HepG2 (cell line): ENCODE results near the gene GINS2. TPM values are rescaled to one million over a fixed set of nuclear protein-coding genes. Genes with fewer than 3 reads are reported as not detected.

Experiments
- ARNT ChIP-seq: fragments of 450-650 bp; IDR thresholded peaks from 2 replicates; pipeline ENCODE4 v1.6.1; 2017
- BRD4 ChIP-seq: sonication (generic); formaldehyde crosslinking; IDR thresholded peaks from 2 replicates; pipeline ENCODE4 v1.4.0; 2020; ENCODE audit warnings: missing genetic modification reagents
- CENPX ChIP-seq: sonication (generic); formaldehyde crosslinking; IDR thresholded peaks from 2 replicates; pipeline ENCODE4 v1.9.0; 2021; ENCODE audit warnings: mild to moderate bottlenecking, missing genetic modification reagents, moderate library complexity
- CHD4 ChIP-seq: fragments of 200-600 bp; sonication (generic); IDR thresholded peaks from 2 replicates; pipeline ENCODE4 v1.7.0; 2017; ENCODE audit warnings: mild to moderate bottlenecking, low read length, borderline replicate concordance
- CREM ChIP-seq, 2 experiments: sonication (generic) in 1 of 2; formaldehyde crosslinking in 1 of 2; IDR thresholded peaks; 2 replicates each; pipeline versions ENCODE4 v1.4.0 to v1.6.1; 2016 to 2020; ENCODE audit warnings: antibody characterized with exemption in 1 of 2, mild to moderate bottlenecking in 1 of 2, missing genetic modification reagents in 1 of 2
- DMAP1 ChIP-seq: IDR thresholded peaks from 2 replicates; pipeline ENCODE4 v1.6.1; 2016
- E2F2 ChIP-seq: sonication (generic); formaldehyde crosslinking; IDR thresholded peaks from 2 replicates; pipeline ENCODE4 v1.4.0; 2020; ENCODE audit warnings: missing genetic modification reagents, borderline replicate concordance
- EED ChIP-seq: sonication (generic); formaldehyde crosslinking; IDR thresholded peaks from 2 replicates; pipeline ENCODE4 v1.5.0; 2020; ENCODE audit warnings: mild to moderate bottlenecking, missing genetic modification reagents
- ELF1 ChIP-seq: sonication (generic); formaldehyde crosslinking; IDR thresholded peaks from 2 replicates; pipeline ENCODE4 v1.4.0; 2020; ENCODE audit warnings: missing genetic modification reagents
- HDAC6 ChIP-seq: fragments of 200-600 bp; sonication (generic); IDR thresholded peaks from 2 replicates; pipeline ENCODE4 v1.7.0; 2017; ENCODE audit warnings: mild to moderate bottlenecking, antibody characterized with exemption, low read length, low read depth
- HHEX ChIP-seq: IDR thresholded peaks from 2 replicates; pipeline ENCODE4 v1.6.1; 2016; ENCODE audit warnings: control low read depth
- JDP2 ChIP-seq: sonication (generic); formaldehyde crosslinking; IDR thresholded peaks from 2 replicates; pipeline ENCODE4 v1.8.1; 2022; ENCODE audit warnings: missing genetic modification reagents, borderline replicate concordance
- MAFF ChIP-seq: IDR thresholded peaks from 2 replicates; pipeline ENCODE4 v1.6.1; 2011; ENCODE audit warnings: low read depth, low read length, improper control_type of control experiment
- MNT ChIP-seq: fragments of 450-650 bp; IDR thresholded peaks from 2 replicates; pipeline ENCODE4 v1.6.1; 2016
- NFE2 ChIP-seq: sonication (generic); formaldehyde crosslinking; IDR thresholded peaks from 2 replicates; pipeline ENCODE4 v1.4.0; 2020; ENCODE audit warnings: missing genetic modification reagents
- PHF21A ChIP-seq: sonication (generic); formaldehyde crosslinking; IDR thresholded peaks from 2 replicates; pipeline ENCODE4 v1.5.0; 2020; ENCODE audit warnings: mild to moderate bottlenecking, missing genetic modification reagents
- RFXANK ChIP-seq: IDR thresholded peaks from 2 replicates; pipeline ENCODE4 v1.6.1; 2016
- SETDB1 ChIP-seq: sonication (generic); formaldehyde crosslinking; IDR thresholded peaks from 2 replicates; pipeline ENCODE4 v1.5.1; 2020; ENCODE audit warnings: missing genetic modification reagents, mild to moderate bottlenecking, borderline replicate concordance
- TCF12 ChIP-seq, 2 experiments: fragments of 450-650 bp in 1 of 2; sonication (generic) in 1 of 2; formaldehyde crosslinking in 1 of 2; IDR thresholded peaks; 2 replicates each; pipeline versions ENCODE4 v1.6.1 to v1.8.0; 2017 to 2022; ENCODE audit warnings: antibody characterized with exemption in 1 of 2, mild to moderate bottlenecking in 1 of 2, missing genetic modification reagents in 1 of 2, moderate library complexity in 1 of 2
- ZBTB49 ChIP-seq: sonication (generic); formaldehyde crosslinking; IDR thresholded peaks from 2 replicates; pipeline ENCODE4 v1.4.0; 2020; ENCODE audit warnings: missing genetic modification reagents, borderline replicate concordance
- ZFP90 ChIP-seq: sonication (generic); formaldehyde crosslinking; IDR thresholded peaks from 2 replicates; pipeline ENCODE4 v1.8.0; 2022; ENCODE audit warnings: missing genetic modification reagents, mild to moderate bottlenecking, inconsistent platforms, borderline replicate concordance
- ZNF331 ChIP-seq: sonication (generic); formaldehyde crosslinking; IDR thresholded peaks from 2 replicates; pipeline ENCODE4 v1.4.0; 2020; ENCODE audit warnings: missing genetic modification reagents
- ZNF549 ChIP-seq: sonication (generic); formaldehyde crosslinking; IDR thresholded peaks from 2 replicates; pipeline ENCODE4 v1.5.0; 2020; ENCODE audit warnings: missing genetic modification reagents
- polyA plus RNA-seq, 8 experiments: library from polyadenylated mRNA; depleted of rRNA in 3 of 8; stranded (reverse) in 7 of 8; unstranded in 1 of 8; fragments of >200 nt; fragmentation: Illumina TruSeq in 4 of 8; extraction: Trizol in 4 of 8; gene quantifications; 2 replicates each; pipeline versions ENCODE4 v1.2.1 to v1.2.3, GENCODE V29; 2011 to 2016; ENCODE audit warnings: low read depth in 4 of 8, missing spikeins in 1 of 8, mixed read lengths in 1 of 8; ENCODE audit not compliant: insufficient read depth in 1 of 8
- total RNA-seq, 5 experiments: library from RNA; depleted of rRNA; stranded (reverse); fragments of >200 nt; fragmentation: Illumina TruSeq; extraction: Trizol; gene quantifications; 2 replicates each; pipeline ENCODE4 v1.2.3, GENCODE V29; 2016; ENCODE audit warnings: low read depth in 1 of 5
- TF ChIP-seq, protein P1 (sequence below): sonication (generic); formaldehyde crosslinking; IDR thresholded peaks from 2 replicates; pipeline ENCODE4 v1.5.0; 2020; ENCODE audit warnings: mild to moderate bottlenecking, missing genetic modification reagents, moderate library complexity
- TF ChIP-seq, protein P2 (sequence below): sonication (generic); formaldehyde crosslinking; IDR thresholded peaks from 2 replicates; pipeline ENCODE4 v1.8.1; 2023; ENCODE audit warnings: mild to moderate bottlenecking, inconsistent platforms, moderate library complexity, missing genetic modification reagents, borderline replicate concordance

GINS2 gene
- total and polyA plus RNA-seq, 2 of the 13 experiments (the other 11 are each of a cell fraction or from before 2014, with no cell fraction given): 10.6 to 48.3 TPM

GRCh38 chr16:85718153-85718477, 29.4 kb upstream of the GINS2 start (continued):
- TF ChIP-seq BRD4 (no peak), ZNF331 (CRISPR knock-in tag) (no peak), CHD4 (no peak), CENPX (CRISPR knock-in tag) (no peak), JDP2 (CRISPR knock-in tag) (no peak), PHF21A (CRISPR knock-in tag) (0 out of 2 replicates have a peak, but pooled peaks have one; percentile 27), ZNF549 (CRISPR knock-in tag) (no peak), HHEX (no peak), ELF1 (CRISPR knock-in tag) (0 out of 2 replicates have a peak, but pooled peaks have one; percentile 29), EED (CRISPR knock-in tag) (0 out of 2 replicates have a peak, but pooled peaks have one; percentile 35), E2F2 (CRISPR knock-in tag) (no peak), CREM (IDR thresholded peaks at IDR 0.05) (no peak), CREM (CRISPR knock-in tag; IDR thresholded peaks at IDR 0.05) (no peak), MNT (no peak), ARNT (no peak), DMAP1 (CRISPR knock-in tag) (no peak), SETDB1 (CRISPR knock-in tag) (no peak), HDAC6 (no peak), RFXANK (CRISPR knock-in tag) (no peak), MAFF (no peak), NFE2 (CRISPR knock-in tag) (no peak), ZBTB49 (no peak), TCF12 (IDR thresholded peaks at IDR 0.05) (no peak), TCF12 (CRISPR knock-in tag; IDR thresholded peaks at IDR 0.05) (0 out of 2 replicates have a peak, but pooled peaks have one; percentile 8), ZFP90 (CRISPR knock-in tag) (no peak)
- TF ChIP-seq, protein P1, sequence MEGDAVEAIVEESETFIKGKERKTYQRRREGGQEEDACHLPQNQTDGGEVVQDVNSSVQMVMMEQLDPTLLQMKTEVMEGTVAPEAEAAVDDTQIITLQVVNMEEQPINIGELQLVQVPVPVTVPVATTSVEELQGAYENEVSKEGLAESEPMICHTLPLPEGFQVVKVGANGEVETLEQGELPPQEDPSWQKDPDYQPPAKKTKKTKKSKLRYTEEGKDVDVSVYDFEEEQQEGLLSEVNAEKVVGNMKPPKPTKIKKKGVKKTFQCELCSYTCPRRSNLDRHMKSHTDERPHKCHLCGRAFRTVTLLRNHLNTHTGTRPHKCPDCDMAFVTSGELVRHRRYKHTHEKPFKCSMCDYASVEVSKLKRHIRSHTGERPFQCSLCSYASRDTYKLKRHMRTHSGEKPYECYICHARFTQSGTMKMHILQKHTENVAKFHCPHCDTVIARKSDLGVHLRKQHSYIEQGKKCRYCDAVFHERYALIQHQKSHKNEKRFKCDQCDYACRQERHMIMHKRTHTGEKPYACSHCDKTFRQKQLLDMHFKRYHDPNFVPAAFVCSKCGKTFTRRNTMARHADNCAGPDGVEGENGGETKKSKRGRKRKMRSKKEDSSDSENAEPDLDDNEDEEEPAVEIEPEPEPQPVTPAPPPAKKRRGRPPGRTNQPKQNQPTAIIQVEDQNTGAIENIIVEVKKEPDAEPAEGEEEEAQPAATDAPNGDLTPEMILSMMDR: no peak
- TF ChIP-seq, protein P2, sequence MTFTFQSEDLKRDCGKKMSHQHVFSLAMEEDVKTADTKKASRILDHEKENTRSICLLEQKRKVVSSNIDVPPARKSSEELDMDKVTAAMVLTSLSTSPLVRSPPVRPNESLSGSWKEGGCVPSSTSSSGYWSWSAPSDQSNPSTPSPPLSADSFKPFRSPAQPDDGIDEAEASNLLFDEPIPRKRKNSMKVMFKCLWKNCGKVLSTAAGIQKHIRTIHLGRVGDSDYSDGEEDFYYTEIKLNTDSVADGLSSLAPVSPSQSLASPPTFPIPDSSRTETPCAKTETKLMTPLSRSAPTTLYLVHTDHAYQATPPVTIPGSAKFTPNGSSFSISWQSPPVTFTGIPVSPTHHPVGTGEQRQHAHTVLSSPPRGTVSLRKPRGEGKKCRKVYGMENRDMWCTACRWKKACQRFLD (CRISPR knock-in tag): no peak
